Stimulated activated naive CD8-positive, alpha-beta T cell treated with anti-CD3 and anti-CD28 coated beads, Interleukin-15, Interleukin-2, amounts not matched to agents 100 U/mL and 50 U/mL, for 24 hours (primary cell): ENCODE results near the gene BRINP2.
A peak's percentile ranks its signal among the peaks of the same experiment; 100 is the strongest.

Experiments
- ATAC-seq: fragments of 150-1000 bp; cut with Tn5 transposase; one replicate; pipeline ENCODE4 v1.10.0; 2021
- DNase-seq: peaks from one replicate; pipeline ENCODE4 v3.0.0; 2021

BRINP2 gene

DNA sequence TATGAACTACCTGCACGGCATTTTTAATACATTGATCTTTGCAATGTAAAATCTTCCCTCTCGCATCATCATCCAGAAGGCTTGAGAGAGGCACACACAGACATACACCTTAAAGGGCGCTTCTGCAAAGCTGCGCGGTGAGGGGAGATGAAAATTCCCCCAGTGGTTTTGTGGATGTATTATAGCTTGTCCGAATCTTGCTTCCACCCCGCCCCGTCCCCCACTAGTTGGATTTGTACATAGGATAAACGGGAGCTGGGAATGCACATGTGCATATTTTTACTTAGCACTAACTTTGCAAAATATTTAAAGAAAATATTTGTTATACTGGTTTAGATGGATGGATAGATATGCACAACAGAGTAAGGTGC is 5.7 kb upstream of the BRINP2 start:
- no peak for DNase-seq
- no peak for ATAC-seq

DNA sequence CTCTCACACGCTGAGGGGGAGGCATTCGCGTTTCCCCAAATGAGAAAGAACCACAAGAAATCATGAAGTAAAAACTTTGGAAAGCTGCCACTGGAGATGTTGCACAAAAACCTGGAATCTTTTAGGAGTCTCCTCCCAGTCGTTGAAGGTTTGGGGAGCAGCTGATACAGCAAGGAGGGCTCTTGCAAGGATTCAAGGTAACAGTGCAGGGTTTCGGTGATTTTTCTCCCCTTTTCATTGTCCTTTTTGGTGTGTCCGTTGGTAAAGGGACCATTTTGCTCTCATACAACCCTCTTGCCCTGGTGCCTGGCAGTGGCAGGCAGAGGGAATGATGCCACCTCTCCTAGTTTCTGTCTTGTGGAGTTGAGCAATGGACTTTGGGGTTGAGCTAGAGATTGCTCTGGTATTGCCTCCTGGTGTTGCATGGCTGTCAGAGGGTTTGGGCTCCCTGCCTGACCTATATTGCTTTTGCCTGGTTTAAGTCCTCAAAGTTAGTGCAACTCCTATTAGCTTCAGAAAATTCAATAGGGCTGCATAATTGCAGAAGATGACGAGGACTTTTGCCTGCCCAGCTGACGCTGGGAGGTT is 872 bp downstream of the BRINP2 start:
- DNase-seq = no peak
- ATAC-seq = no peak

GRCh38 chr1:177172272-177172671 is 1.5 kb downstream of the BRINP2 start:
- no peak for DNase-seq
- ATAC-seq = no peak

GRCh38 chr1:177172866-177173265 is 2.1 kb downstream of the BRINP2 start:
- ATAC-seq = no peak
- DNase-seq = no peak

DNA sequence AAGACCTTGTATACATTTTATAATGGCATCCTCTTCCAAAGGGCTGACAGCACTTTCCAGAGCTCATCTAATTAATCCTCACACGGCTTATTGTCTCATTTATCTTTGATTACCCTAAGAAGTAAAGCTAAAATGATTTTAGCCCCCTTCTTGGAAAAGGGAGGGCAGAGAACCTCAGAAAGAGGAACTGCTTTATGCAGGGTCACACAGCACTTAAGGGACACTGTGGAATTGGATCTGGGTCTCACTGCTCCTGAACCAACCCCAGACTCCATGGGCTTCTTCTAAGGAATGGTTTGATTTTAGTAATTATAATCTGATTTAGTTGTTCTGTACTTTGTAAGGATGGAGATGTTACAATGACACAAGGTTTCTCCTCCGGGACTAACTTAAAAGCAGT is 3.2 kb downstream of the BRINP2 start:
- DNase-seq = no peak
- no peak for ATAC-seq

GRCh38 chr1:177174921-177175634 is 4.3 kb downstream of the BRINP2 start:
- no peak for DNase-seq
- ATAC-seq = no peak

DNA sequence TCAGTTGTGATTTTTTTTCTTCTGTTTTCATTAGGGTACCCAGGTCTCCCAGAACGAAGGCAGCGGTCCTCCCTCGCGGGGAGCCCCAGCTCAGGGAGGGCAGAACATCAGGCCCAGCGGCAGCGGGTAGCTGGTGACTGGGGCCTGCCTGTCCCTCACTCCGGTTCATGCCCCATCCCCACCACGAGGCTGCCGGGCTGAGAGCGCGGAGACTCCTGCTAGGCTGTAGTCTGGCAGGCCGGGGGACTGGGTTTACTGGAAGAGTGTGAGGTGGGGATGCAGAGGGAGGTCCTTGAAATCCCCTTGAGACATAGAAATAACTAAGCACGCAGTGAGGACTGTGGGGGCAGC is 10.5 kb downstream of the BRINP2 start:
- DNase-seq = no peak
- ATAC-seq = no peak

DNA sequence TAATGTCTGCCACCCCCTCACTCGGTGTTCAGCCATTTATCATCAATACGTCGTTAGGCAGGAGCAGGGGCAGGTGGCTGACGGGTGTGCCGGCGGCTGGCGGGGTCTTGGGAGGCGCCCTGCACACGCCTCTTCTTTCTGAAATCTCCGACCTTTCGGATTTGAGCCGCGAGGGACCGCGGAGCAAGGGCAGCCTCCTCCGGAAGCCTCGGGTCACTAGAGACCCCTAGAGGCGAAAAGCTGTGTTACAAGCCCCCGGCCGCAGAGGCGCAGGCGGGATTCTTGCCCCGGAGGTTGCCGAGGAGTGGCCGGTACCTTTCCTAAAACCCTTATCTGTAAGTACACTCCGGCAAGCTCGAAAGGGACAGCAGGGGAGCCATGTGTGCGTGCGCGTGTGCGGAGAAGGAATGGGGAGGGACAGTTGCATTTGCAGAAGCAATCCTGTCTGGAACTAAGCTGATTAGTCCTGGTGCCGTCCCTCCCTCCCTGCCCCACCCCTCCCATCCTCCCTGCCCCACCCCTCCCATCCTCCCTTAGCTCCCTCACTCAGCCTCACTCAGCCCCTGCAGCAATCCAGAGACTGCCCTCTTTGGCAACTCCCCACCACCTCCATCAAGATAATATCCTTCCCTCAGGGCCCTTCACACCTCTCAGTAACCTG is 11.0 kb downstream of the BRINP2 start:
- DNase-seq = peak; percentile 54
- peak; percentile 71 for ATAC-seq

DNA sequence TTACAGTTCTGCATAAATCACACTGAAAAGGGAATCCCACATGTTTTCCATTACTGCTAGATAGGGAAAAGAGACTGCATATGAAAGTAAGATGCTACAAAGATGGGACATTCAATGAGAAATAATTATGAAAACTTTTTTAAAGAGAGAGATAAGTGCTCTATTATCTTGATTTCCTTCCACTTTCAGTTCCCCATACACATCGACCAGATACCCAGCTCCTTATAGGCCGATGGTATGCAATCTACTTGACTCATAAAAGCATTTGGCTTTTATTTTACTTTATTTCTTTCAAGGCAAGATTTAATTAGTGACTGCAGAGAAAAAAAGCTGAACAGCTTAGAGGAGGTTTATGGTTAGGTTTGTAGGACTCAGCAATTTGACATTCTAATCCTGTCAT is 13.1 kb downstream of the BRINP2 start:
- no peak for ATAC-seq

DNA sequence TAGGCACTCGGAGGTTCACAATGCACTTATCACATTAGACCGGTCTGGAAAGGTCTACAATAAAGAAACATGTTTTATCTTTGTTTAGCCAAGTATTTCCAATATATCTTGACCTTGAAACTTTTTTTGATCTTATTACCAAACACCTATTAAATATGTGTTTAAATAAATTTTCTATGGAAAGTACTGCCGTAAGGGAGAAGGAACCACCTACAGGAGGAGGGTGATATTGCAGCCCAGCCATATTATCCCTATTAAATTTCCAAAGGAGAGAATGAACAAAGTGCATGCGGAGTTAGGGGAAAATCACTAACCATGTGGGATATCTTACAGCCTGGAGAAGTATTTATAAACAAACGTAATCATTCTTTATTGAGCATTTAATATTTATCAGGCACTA is 14.5 kb downstream of the BRINP2 start:
- DNase-seq = no peak
- no peak for ATAC-seq

More for the DNA sequence above, 13.1 kb downstream of the BRINP2 start:
- no peak for DNase-seq

GRCh38 chr1:177186639-177187038 is 15.9 kb downstream of the BRINP2 start:
- ATAC-seq = no peak
- no peak for DNase-seq

- ATAC-seq (no peak), DNase-seq (no peak)
Measured at GRCh38 chr1:177190308-177190970, 19.7 kb downstream of the BRINP2 start.

GRCh38 chr1:177198243-177198642 is 27.5 kb downstream of the BRINP2 start:
- ATAC-seq = no peak

DNA sequence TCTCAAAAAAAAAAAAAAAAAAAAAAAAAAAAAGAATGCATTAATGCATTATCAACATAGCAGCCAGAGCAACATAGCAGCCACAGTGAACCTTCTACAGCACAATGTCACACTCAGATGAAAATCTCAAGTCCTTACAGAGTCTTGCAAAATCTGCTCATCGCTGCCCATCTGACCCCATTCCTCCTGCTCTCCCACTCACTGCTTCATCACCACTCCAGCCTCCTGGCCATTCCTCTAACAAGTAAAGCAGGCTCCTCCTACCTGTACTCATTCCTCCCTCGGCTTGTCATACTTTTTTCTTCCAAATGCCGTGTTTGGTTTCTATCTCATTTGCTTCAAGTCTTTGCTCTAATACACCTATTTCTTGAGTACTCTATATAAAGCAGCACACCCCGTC is 29.5 kb downstream of the BRINP2 start:
- ATAC-seq = no peak
- no peak for DNase-seq

More at GRCh38 chr1:177198243-177198642, 27.5 kb downstream of the BRINP2 start:
- no peak for DNase-seq

- ATAC-seq (no peak), DNase-seq (no peak)
Measured at GRCh38 chr1:177206831-177207355, 36.1 kb downstream of the BRINP2 start.

DNA sequence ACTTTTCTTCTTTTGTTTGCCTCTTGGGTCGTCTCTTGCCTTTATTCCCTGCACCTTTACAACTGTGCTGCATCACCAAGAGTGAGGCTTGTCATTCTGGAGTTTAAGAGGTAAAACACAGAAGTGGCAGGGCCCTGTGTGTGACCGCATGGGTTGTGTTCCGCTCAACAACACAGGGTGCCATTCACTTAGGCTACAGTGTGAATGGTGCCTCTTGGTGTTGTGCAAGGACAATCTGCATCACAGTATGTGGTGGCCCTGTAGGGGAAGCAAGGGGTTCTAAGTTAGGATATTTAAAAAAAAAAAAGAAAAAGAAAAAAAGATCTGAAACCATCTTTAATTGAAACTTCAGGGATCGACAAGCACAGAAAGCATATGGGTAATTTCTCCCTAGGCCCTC is 38.2 kb downstream of the BRINP2 start:
- ATAC-seq (no peak), DNase-seq (no peak)

DNA sequence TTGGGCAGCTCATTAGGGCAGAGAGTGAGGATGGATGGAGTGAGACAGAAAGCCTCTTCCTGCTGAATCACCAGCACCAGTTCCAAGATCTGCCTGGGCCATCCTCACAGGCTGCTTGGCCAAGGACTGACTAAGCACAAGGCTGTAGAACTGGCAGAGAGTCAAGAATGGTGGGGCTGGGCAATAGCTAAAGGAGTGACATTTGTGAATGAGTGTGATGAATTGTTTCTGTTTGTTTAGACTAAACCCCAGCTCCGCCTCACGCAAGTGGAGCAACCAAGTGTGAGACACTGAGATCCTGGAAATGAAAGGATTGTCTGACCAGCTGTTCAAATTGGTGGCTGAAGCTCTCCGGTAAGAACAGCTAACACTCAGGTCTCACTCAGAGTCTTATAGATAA is 38.6 kb downstream of the BRINP2 start:
- ATAC-seq (no peak), DNase-seq (no peak)

DNA sequence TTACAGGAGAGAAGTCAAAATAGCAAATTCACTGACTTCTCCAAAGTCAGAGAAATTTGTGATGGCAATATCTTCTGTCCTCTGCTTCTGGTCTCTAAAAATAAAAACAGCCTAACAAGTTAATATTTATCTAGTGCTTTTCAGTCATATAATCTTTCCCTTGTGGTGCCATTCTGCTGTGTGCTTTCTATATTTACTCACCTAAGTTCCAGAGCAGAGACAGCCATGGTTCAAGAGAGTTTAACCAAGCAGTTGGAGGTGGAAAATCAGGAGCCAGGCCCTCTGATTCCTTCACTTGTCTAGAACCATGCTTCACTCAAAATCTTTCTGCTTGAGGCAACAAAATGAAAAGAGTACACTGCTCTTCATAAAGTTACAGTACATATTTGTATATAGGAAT is 39.3 kb downstream of the BRINP2 start:
- no peak for ATAC-seq
- no peak for DNase-seq

DNA sequence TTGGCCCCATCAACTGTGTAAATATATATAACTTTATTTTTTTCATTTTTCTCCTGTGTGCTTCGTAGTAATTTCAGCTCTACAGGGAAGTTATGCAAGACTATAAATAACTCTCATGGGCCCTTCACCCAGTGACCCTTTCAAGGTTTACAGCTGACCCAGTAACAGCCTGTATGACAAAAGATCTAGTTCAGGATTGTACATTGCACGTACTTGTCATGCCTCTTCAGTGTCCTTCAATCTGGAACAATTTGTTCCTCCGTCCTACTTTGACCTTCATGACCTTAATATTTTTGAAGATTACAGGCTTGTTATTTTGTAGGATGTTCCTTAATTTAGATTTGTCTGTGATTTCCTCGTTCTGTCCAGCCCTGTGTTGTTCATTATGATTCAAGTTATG is 40.5 kb downstream of the BRINP2 start:
- DNase-seq (no peak), ATAC-seq (no peak)

DNA sequence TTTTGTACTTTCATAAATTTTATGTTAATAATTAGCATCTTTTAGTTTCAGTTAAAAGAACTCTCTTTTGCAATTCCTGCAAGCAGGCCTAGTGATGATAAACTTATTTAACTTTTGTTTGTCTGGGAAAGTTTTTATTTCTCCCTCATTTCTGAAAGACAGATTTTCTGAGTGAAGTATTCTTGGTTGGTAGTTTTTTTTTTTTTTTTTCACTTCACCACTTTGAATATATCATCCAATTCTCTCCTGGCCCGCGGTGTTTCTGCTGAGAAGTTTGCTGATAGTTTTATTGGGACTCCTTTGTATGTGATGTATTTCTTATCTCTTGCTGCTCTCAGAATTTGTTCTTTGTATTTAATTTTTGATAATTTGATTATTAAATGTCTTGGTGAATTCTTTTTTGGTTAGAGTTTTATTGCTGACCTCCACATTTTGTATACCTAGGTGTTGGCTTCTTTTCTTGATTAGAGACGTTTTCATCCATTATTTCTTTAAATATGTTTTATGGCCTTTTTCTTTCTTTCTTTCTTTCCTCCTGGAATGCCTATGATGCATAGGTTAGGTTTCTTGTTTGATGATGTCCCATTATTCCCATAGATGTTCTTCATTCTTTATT is 45.9 kb downstream of the BRINP2 start:
- ATAC-seq (no peak), DNase-seq (no peak)

GRCh38 chr1:177219554-177220458 is 49.0 kb downstream of the BRINP2 start:
- DNase-seq = no peak

GRCh38 chr1:177223359-177223758 is 52.6 kb downstream of the BRINP2 start:
- DNase-seq (no peak), ATAC-seq (no peak)

More at GRCh38 chr1:177219554-177220458, 49.0 kb downstream of the BRINP2 start:
- ATAC-seq = no peak
